IMR-90 (cell line): Measurements from ENCODE around the gene IGDCC3. TPM values are rescaled to one million over a fixed set of nuclear protein-coding genes. Genes with fewer than 3 reads are reported as not detected.

Experiments
- ATAC-seq: fragments of 200-7000 bp; cut with Tn5 transposase; 2 replicates; pipeline ENCODE4 v1.9.1; 2020; ENCODE audit warnings: low read depth, mild to moderate bottlenecking, moderate library complexity
- BruUV-seq: library from RNA; stranded (reverse); fragments of 400-500 nt; replicated peaks from 2 replicates; lab custom pipeline; 2021; lab: Mats Ljungman, UMichigan
- CTCF ChIA-PET: fragments of 300-600 bp; formaldehyde crosslinking; extraction: SDS; loops from one replicate; lab custom pipeline; 2021; ENCODE audit warnings: antibody characterized with exemption; lab: Yijun Ruan, JAX
- POLR2A ChIA-PET: fragments of 300-600 bp; sonication (Branson Sonifier 250); formaldehyde crosslinking; loops from one replicate; lab custom pipeline; 2022; ENCODE audit warnings: antibody characterized with exemption; ENCODE audit not compliant: unreplicated experiment; lab: Charles Lee
- DNase-seq: peaks from one replicate; pipeline ENCODE4 v3.0.0; 2013
- H2AFZ ChIP-seq: replicated peaks from 2 replicates; pipeline ENCODE3; 2013; ENCODE audit warnings: low read length, mild to moderate bottlenecking; ENCODE audit not compliant: poor library complexity
- H2AK5ac ChIP-seq: 2 replicates; pipeline ENCODE4 v1.6.1; 2013; ENCODE audit warnings: low read depth, low read length, inconsistent platforms
- H2AK9ac ChIP-seq: replicated peaks from 2 replicates; pipeline ENCODE3; 2013; ENCODE audit warnings: mild to moderate bottlenecking, low read depth, low read length, moderate library complexity; ENCODE audit not compliant: poor library complexity
- H2BK120ac ChIP-seq: 2 replicates; pipeline ENCODE4 v1.6.1; 2013; ENCODE audit warnings: low read depth, low read length, inconsistent platforms
- H2BK15ac ChIP-seq: 3 replicates; pipeline ENCODE4 v1.6.1; 2013; ENCODE audit warnings: low read depth, low read length, inconsistent platforms
- H2BK20ac ChIP-seq: 2 replicates; pipeline ENCODE4 v1.6.1; 2013; ENCODE audit warnings: low read depth, mild to moderate bottlenecking, inconsistent platforms, low read length, moderate library complexity
- H2BK5ac ChIP-seq: 2 replicates; pipeline ENCODE4 v1.6.1; 2013; ENCODE audit warnings: mild to moderate bottlenecking, low read depth, low read length, inconsistent platforms; ENCODE audit not compliant: poor library complexity, severe bottlenecking
- H3K14ac ChIP-seq: replicated peaks from 2 replicates; pipeline ENCODE4 v1.6.1; 2013; ENCODE audit warnings: low read depth, low read length, inconsistent platforms
- H3K18ac ChIP-seq: 2 replicates; pipeline ENCODE4 v1.6.1; 2013; ENCODE audit warnings: low read depth, low read length, control low read depth
- H3K23ac ChIP-seq: 2 replicates; pipeline ENCODE4 v1.6.1; 2013; ENCODE audit warnings: low read depth, low read length, inconsistent platforms
- H3K27ac ChIP-seq: 2 replicates; pipeline ENCODE4 v1.5.1; 2013; ENCODE audit warnings: mild to moderate bottlenecking, control low read depth, low read length; ENCODE audit not compliant: insufficient read depth
- H3K27me3 ChIP-seq: 2 replicates; pipeline ENCODE4 v1.6.1; 2013; ENCODE audit warnings: low read length; ENCODE audit not compliant: control insufficient read depth, insufficient read depth
- H3K36me3 ChIP-seq: 2 replicates; pipeline ENCODE4 v1.6.1; 2013; ENCODE audit warnings: low read length, mixed read lengths; ENCODE audit not compliant: control insufficient read depth, insufficient read depth
- H3K4ac ChIP-seq: 2 replicates; pipeline ENCODE4 v1.6.1; 2013; ENCODE audit warnings: low read depth, low read length, inconsistent platforms
- H3K4me1 ChIP-seq: 2 replicates; pipeline ENCODE4 v1.6.1; 2013; ENCODE audit warnings: low read length, mixed read lengths; ENCODE audit not compliant: control insufficient read depth, insufficient read depth
- H3K4me2 ChIP-seq: 2 replicates; pipeline ENCODE4 v1.6.1; 2013; ENCODE audit warnings: low read depth, mild to moderate bottlenecking, control low read depth, low read length, moderate library complexity
- H3K4me3 ChIP-seq: 2 replicates; pipeline ENCODE4 v1.5.1; 2013; ENCODE audit warnings: low read depth, mild to moderate bottlenecking, control low read depth, low read length, moderate library complexity; ENCODE audit not compliant: insufficient read depth
- H3K56ac ChIP-seq: 2 replicates; pipeline ENCODE4 v1.6.1; 2013; ENCODE audit warnings: low read length, inconsistent platforms; ENCODE audit not compliant: insufficient read depth; ENCODE audit errors: extremely low read depth
- H3K79me1 ChIP-seq, 2 experiments: 2 replicates each; pipeline ENCODE4 v1.6.1; 2013; ENCODE audit warnings: low read length in 2 of 2, inconsistent platforms in 1 of 2, low read depth in 1 of 2
- H3K9ac ChIP-seq: 2 replicates; pipeline ENCODE4 v1.6.1; 2013; ENCODE audit warnings: low read depth, low read length, control low read depth
- H3K9me1 ChIP-seq: 2 replicates; pipeline ENCODE4 v1.6.1; 2013; ENCODE audit warnings: low read length, inconsistent platforms; ENCODE audit not compliant: insufficient read depth
- H3K9me3 ChIP-seq: 2 replicates; pipeline ENCODE4 v1.6.1; 2013; ENCODE audit warnings: low read length; ENCODE audit not compliant: control insufficient read depth, insufficient read depth
- H4K20me1 ChIP-seq: 2 replicates; pipeline ENCODE4 v1.6.1; 2013; ENCODE audit warnings: low read length, inconsistent platforms; ENCODE audit not compliant: insufficient read depth
- H4K5ac ChIP-seq: 2 replicates; pipeline ENCODE4 v1.6.1; 2013; ENCODE audit warnings: mild to moderate bottlenecking, low read depth, low read length, control low read depth
- H4K8ac ChIP-seq, 2 experiments: 2 replicates each; pipeline ENCODE4 v1.6.1; 2013; ENCODE audit warnings: low read depth in 2 of 2, low read length in 2 of 2, control low read depth in 1 of 2, inconsistent platforms in 1 of 2
- H4K91ac ChIP-seq: 2 replicates; pipeline ENCODE4 v1.6.1; 2013; ENCODE audit warnings: low read depth, low read length, inconsistent platforms; ENCODE audit not compliant: insufficient read depth
- CEBPB ChIP-seq: IDR thresholded peaks from 2 replicates; pipeline ENCODE4 v1.6.1; 2012; ENCODE audit warnings: low read depth, low read length, improper control_type of control experiment
- CHD1 ChIP-seq: IDR thresholded peaks from 2 replicates; pipeline ENCODE4 v1.6.1; 2012; ENCODE audit warnings: low read depth, low read length, improper control_type of control experiment
- ELK1 ChIP-seq: fragments of 150-350 bp; IDR thresholded peaks from 2 replicates; pipeline ENCODE4 v1.6.1; 2016; ENCODE audit warnings: low read depth, mild to moderate bottlenecking, low read length, moderate library complexity, borderline replicate concordance
- FOS ChIP-seq: fragments of 150-350 bp; IDR thresholded peaks from 2 replicates; pipeline ENCODE4 v1.6.1; 2016; ENCODE audit warnings: low read depth, low read length
- MAFK ChIP-seq: IDR thresholded peaks from 2 replicates; pipeline ENCODE4 v1.6.1; 2012; ENCODE audit warnings: low read depth, low read length, improper control_type of control experiment
- NFE2L2 ChIP-seq: fragments of 150-350 bp; IDR thresholded peaks from 2 replicates; pipeline ENCODE4 v1.6.1; 2016; ENCODE audit warnings: low read depth, mild to moderate bottlenecking, low read length
- RAD21 ChIP-seq: IDR thresholded peaks from 2 replicates; pipeline ENCODE4 v1.6.1; 2012; ENCODE audit warnings: low read length, improper control_type of control experiment
- RCOR1 ChIP-seq: IDR thresholded peaks from 2 replicates; pipeline ENCODE4 v1.6.1; 2012; ENCODE audit warnings: mild to moderate bottlenecking, low read length, improper control_type of control experiment; ENCODE audit not compliant: insufficient replicate concordance
- RFX5 ChIP-seq: IDR thresholded peaks from 2 replicates; pipeline ENCODE4 v1.8.0; 2012; ENCODE audit warnings: low read depth, mild to moderate bottlenecking, low read length, moderate library complexity
- SMC3 ChIP-seq: fragments of 150-350 bp; IDR thresholded peaks from 2 replicates; pipeline ENCODE4 v1.6.1; 2016; ENCODE audit warnings: low read depth, mild to moderate bottlenecking, antibody characterized with exemption, low read length, moderate library complexity
- USF2 ChIP-seq: fragments of 150-350 bp; IDR thresholded peaks from 2 replicates; pipeline ENCODE4 v1.6.1; 2017; ENCODE audit warnings: mild to moderate bottlenecking, antibody characterized with exemption, low read length, low read depth
- WGBS, 2 experiments: methylation state at CpG; one replicate each; pipeline versions ENCODE4 v1.1.5 to v1.1.7; 2013; ENCODE audit warnings: missing lambda C conversion rate in 2 of 2; ENCODE audit not compliant: insufficient read length in 1 of 2; ENCODE audit errors: extremely low coverage in 2 of 2; 5-methylcytosine and 5-hydroxymethylcytosine counted together
- dilution Hi-C: fragments of 300-500 bp; cut with HindIII; formaldehyde crosslinking; loops from one replicate; pipeline ENCODE4 v1.14.3; 2018; ENCODE audit warnings: low sequenced_read_pairs; ENCODE audit not compliant: unreplicated experiment
- in situ Hi-C: fragments of 300-500 bp; cut with MboI; formaldehyde crosslinking; loops from 3 replicates; pipeline ENCODE4 v1.14.3; 2019; ENCODE audit warnings: low sequenced_read_pairs, inconsistent platforms, mixed read lengths
- intact Hi-C: fragments of 100-400 bp; cut with micrococcal nuclease; formaldehyde crosslinking; loops from 2 replicates; pipeline ENCODE4 v1.10.0; 2022
- polyA plus RNA-seq, 3 experiments: library from polyadenylated mRNA; depleted of rRNA; stranded (reverse); fragments of >200 nt; gene quantifications; 2 replicates each; pipeline ENCODE4 v1.2.3, GENCODE V29; 2012; ENCODE audit warnings: low replicate concordance in 1 of 3
- total RNA-seq: library from RNA; depleted of rRNA; stranded (reverse); fragments of >200 nt; gene quantifications from 2 replicates; pipeline ENCODE4 v1.2.3, GENCODE V29; 2012

IGDCC3 gene
- total and polyA plus RNA-seq, 2 of the 4 experiments (the other 2 are of a cell fraction): 0.18 to 0.19 TPM

- BruUV-seq: no TSS peak
- DNase-seq: peak; percentile 31
- no peaks in the 10 kb centered on the region for H3K36me3 ChIP-seq
- no peak overlapping the region for H3K14ac ChIP-seq
- H3K4me2 ChIP-seq: no peak overlapping the region
- H4K20me1 ChIP-seq: peaks cover 6% of the 10 kb centered on the region; the same call in 1 of the 2 replicates
- H3K56ac ChIP-seq: no peak overlapping the region
- H3K4ac ChIP-seq: no peak overlapping the region
- H3K18ac ChIP-seq: no peak overlapping the region
- H3K4me1 ChIP-seq: peaks cover 2% of the 10 kb centered on the region; the same call in 1 of the 2 replicates
- no peak overlapping the region for H3K23ac ChIP-seq
- H2BK15ac ChIP-seq: no peak overlapping the region
- H4K91ac ChIP-seq: no peak overlapping the region
- no peak overlapping the region for H2BK5ac ChIP-seq
- no peak overlapping the region for H2BK120ac ChIP-seq
- dilution Hi-C loops (no loop called here), in situ Hi-C loops (no loop called here), intact Hi-C loops (no loop called here)
- H2AK9ac ChIP-seq: peak overlapping the region; percentile 25
- peaks cover 66% of the 10 kb centered on the region for H3K27me3 ChIP-seq
- ATAC-seq: no peak
- no peak overlapping the region for H4K8ac ChIP-seq
- ChIA-PET POLR2A (no interaction called here), CTCF (no interaction called here)
- H3K9me3 ChIP-seq: no peaks in the 10 kb centered on the region
- H2AK5ac ChIP-seq: no peak overlapping the region
- H3K4me3 ChIP-seq: no peak overlapping the region
- H3K9me1 ChIP-seq: no peaks in the 10 kb centered on the region; the same call in 1 of the 2 replicates
- 46% methylated on average over 2 of the region's 14 CpGs; no CpG with 5 or more reads in 1 of the 2 experiments for WGBS, 2 experiments
- no peak overlapping the region for H2BK20ac ChIP-seq
- H3K27ac ChIP-seq: no peak overlapping the region
- H3K9ac ChIP-seq: no peak overlapping the region
- no peaks in the 10 kb centered on the region for H3K79me1 ChIP-seq
- H2AFZ ChIP-seq: no peak overlapping the region
- no peak overlapping the region for H4K5ac ChIP-seq
- TF ChIP-seq ELK1 (no peak), USF2 (no peak), NFE2L2 (no peak), RFX5 (no peak), RCOR1 (no peak), SMC3 (no peak), MAFK (no peak), CEBPB (no peak), FOS (no peak), CHD1 (no peak), RAD21 (no peak)
Observed at GRCh38 chr15:65374821-65375401, 2.9 kb downstream of the IGDCC3 start.
